AG10803 (cell line): ENCODE results near the gene DYNLT5.

Experiments
- DNase-seq: peaks from one replicate; pipeline ENCODE4 v3.0.0; 2010; ENCODE audit warnings: low read depth
- H3K4me3 ChIP-seq: 2 replicates; pipeline ENCODE4 v1.5.1; 2011; ENCODE audit warnings: mild to moderate bottlenecking, low read length, control low read depth
- CTCF ChIP-seq: conservative IDR thresholded peaks from 2 replicates; pipeline ENCODE4 v1.5.1; 2011; ENCODE audit warnings: mild to moderate bottlenecking, low read length, control low read depth, inconsistent platforms

Gene DYNLT5

GRCh38 chr1:66764994-66765578 is 12.8 kb downstream of the DYNLT5 start:
- TF ChIP-seq CTCF = peak; percentile 81
- DNase-seq = peak; percentile 65
- H3K4me3 ChIP-seq = no peak overlapping the region

GRCh38 chr1:66767626-66768025 is 15.4 kb downstream of the DYNLT5 start:
- no peak for TF ChIP-seq CTCF
- no peak overlapping the region for H3K4me3 ChIP-seq
- no peak for DNase-seq

- no peak for DNase-seq
- TF ChIP-seq CTCF = no peak
- H3K4me3 ChIP-seq = no peak overlapping the region
These were observed 16.7 kb downstream of the DYNLT5 start for GRCh38 chr1:66768965-66769364.

GRCh38 chr1:66769512-66770229 is 17.4 kb downstream of the DYNLT5 start:
- no peak overlapping the region for H3K4me3 ChIP-seq
- no peak for TF ChIP-seq CTCF
- DNase-seq = no peak

GRCh38 chr1:66770240-66770639 is 18.0 kb downstream of the DYNLT5 start:
- no peak for TF ChIP-seq CTCF
- DNase-seq = no peak
- H3K4me3 ChIP-seq = no peak overlapping the region

GRCh38 chr1:66770694-66771093 is 18.4 kb downstream of the DYNLT5 start:
- no peak overlapping the region for H3K4me3 ChIP-seq
- no peak for DNase-seq
- TF ChIP-seq CTCF = no peak

- H3K4me3 ChIP-seq = no peak overlapping the region
- DNase-seq = no peak
- TF ChIP-seq CTCF = no peak
These were observed 21.0 kb downstream of the DYNLT5 start for GRCh38 chr1:66773227-66773626.
